Lung microvascular endothelial cell (primary cell): ENCODE measurements around the gene CNTNAP3B. TPM values are rescaled to one million over a fixed set of nuclear protein-coding genes. Genes with fewer than 3 reads are reported as not detected.
A peak's percentile ranks its signal among the peaks of the same experiment; 100 is the strongest.
"Not testable (repeated sequence)": the region's sequence is repeated elsewhere in the genome, so short reads cannot be mapped to it uniquely, and the experiment has no call there.

Experiments
- DNase-seq, 2 donors: peaks; one replicate each; pipeline versions ENCODE4 v3.0.0 to v3.0.0-alpha.2; 2010; ENCODE audit warnings: low read depth in 2 of 2
- total RNA-seq: library from RNA; depleted of rRNA; stranded (reverse); fragments of >200 nt; gene quantifications from 2 replicates; pipeline ENCODE4 v1.2.1, GENCODE V29; 2014

CNTNAP3B gene
- 58.0 and 90.7 TPM in 2 replicates for total RNA-seq

DNA sequence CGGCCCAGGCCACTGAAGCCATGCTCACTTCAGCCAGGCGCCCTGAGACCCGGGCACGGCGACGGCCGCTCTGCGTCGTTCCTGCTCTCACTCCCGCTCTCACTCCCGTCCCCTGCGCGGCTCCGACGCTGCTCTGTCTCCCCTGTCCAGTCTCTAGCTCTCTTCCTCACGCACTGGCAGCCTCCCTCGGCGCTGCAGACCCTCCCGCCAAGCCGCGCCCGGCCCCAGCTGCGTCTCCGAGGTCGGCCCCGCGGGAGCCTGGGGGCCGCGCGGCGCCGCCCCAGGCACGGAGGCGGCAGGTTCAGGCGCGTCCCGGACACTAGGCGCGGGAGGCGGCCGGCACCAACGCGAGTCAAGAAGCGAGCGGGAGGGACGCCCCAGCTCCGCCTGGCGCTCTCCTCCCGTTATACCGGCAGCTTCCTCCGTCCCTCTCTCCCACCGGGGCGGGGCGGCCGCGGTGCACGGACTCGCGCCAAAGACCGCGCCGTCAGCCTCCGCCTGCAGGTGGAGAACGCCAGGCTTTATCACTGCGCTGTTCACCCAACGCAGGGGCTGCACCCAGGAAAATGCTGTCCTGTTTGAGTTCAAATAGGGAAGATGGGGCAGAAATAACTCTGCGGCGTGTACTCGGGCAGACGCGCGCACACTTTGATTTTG lies at the start of gene CNTNAP3B:
Gene CNTNAP3B, minus strand, starts transcription at position 354 of the 657 bp plus-strand sequence. Its CDS starts 332 bp downstream, at position 22.
- DNase-seq = peak; percentile 4 to 6

DNA sequence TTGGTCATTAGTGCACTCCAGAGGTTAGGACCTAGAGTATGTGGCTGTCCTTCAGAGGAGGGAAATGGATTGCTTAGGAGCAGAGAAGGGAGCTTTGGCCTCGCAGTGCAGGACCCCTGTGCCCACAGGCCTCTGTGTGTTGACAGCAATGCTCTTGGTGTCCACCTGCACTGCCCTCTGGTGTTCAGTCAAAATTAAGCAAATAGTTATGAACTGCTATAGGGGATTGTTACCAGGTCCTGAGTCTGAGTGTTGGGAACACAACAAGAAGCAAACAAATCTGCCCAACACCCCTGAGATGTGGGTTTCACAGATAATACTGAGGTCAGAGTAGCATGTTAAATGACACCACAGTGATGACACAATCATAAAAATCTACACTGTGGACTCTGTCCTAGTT lies 31.1 kb upstream of the CNTNAP3B start:
- DNase-seq = peak; percentile 21 to 44

DNA sequence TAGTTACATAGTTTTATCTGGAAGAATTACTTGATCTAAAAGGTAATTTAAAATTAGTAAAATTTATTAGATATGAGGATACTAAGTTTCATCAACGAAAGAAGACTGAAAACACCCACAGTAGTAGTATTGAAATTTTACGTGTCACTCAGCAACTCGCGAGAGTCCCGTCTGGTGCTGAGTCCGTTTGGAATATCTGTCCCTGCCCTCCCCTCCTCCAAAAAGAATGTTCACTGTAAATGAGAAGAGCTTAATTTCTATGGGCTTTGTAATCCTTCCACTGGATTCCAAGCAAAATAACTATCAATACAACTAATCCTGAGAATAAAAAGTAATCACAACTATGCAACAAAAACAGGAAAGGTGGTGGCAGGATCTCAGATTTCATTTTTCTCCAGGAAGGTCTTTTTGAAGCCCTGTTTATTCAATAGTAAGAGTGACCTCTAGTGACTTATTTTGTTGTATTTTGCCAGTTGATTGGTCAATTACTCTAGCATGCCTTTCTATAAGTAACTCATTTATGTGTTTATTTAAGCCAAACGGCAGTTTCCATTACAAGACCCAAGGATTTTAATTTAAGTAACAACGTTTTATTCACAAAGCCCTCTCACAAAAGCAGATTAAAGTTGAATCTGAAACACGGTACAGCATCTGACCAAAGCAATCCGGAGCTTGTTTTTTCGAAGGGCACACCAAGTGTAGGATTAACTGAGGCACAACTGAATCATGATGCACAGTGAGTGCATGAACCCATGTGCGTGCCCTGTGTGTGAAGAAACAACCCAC lies 2.0 kb downstream of the CNTNAP3B start:
- DNase-seq = peak; percentile 61 to 64

DNA sequence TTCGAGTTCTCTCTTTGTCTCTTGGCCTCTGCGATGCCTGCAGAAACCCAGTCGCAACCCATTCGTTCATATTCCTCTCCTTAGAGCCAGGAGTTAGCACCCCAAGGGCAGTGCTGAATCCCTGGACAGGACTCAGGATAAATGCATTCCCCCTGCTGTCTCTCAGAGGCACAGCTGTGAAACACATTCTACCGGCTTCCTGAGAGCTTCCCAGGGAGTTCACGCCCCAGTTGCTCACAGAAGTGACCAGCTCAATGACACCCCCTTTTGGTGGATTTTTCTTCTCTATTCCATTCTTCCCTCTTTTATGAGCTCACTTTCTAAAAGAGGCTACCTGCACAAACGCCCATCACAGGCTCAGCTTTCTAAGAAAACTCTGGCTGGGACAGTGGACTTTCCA lies 8.2 kb downstream of the CNTNAP3B start:
- DNase-seq = peak; percentile 6 to 27

DNA sequence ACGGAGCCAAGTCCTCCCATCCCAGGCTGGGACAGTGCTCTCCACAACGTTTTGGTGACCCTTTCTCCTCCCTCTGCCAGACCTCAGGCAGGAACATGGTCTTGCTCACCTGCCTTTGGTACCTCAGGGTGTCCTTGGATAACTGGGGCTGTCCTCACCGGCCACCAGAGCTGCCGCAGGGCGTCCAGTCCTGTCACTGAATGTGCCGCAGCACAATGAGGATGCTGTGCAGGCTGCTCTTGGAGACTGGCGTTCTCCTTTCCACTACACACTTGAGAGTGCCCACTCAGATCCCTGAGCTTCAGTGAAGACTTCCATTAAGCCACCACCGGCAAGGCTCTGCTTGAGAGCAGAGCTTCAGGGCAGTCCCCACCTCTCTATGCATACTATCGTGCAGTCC lies 33.3 kb downstream of the CNTNAP3B start:
- DNase-seq = not testable (repeated sequence)

GRCh38 chr9:42084559-42084952 lies 44.7 kb downstream of the CNTNAP3B start:
- not testable (repeated sequence) for DNase-seq

DNA sequence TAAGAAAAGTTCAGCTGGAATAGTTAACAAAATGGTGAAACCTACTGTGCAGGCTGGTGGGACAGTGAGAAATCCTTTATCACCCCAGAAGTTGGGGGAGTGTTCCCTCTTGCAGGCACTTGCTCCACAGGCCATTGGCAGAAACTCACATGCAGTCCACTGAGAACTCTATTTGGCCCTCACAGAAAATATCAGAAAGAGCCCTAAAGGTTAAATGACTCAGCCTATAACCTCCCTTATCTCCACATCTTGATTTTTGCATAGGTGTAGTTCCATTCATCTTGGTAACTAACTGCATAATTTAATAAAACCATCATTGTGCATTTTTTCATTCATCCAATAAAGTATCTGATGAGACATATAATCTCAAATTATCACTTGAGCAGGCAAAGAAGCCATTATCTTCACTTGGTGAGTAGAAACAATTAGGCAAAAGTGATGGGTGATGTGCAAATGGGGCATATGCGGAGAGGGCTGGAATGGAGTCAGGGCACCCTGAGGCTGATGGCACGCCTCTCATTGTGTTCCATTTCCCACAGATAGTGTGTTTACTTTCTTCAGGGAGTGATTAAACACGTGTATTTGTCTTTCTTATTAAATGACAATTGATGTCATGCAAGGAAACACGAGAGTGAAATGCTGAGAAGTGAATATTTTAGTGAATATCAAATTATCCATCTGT lies 45.2 kb downstream of the CNTNAP3B start:
- DNase-seq = not testable (repeated sequence)

DNA sequence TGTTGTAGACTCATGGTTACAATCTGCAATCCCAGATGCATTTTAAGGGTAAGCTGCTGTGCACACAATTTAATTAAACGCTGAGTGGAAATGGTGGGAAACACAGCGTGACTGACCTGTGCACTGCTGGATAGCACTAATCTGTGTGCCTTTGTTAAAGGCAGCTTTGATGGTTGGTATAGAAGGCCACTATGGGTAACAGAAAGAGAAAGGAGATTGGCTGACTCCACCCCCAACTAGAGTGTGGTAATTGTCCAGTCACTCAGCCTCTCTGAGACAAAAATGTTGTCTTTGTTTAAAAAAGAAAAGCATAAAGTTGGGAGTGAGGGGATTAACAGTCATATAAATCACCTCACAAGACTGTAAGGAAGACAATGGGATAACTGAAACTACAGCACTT lies 48.9 kb downstream of the CNTNAP3B start:
- peak; percentile 0 to 5 for DNase-seq

GRCh38 chr9:42074868-42075267 lies 54.4 kb downstream of the CNTNAP3B start:
- DNase-seq = not testable (repeated sequence)

DNA sequence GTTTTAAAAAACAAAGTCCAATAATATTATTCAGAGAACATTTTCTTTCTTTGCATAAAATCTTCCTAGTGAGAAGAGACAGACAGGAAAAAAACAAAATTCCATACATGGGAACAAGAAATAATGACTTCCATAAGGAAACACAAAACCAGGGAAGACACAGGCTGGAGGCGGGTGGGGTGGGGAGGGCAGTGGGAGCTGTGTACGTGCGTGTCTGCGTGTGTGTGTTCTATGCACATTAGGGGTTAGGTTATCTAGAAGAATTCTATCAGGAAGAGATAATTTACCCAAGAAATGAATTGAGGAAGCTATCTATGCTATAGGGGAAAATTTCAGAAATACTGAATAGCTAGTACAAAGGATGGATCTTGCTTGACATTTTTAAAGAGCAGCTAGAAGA lies 58.2 kb downstream of the CNTNAP3B start:
- DNase-seq = not testable (repeated sequence)

GRCh38 chr9:42070035-42070799 lies 59.0 kb downstream of the CNTNAP3B start:
- DNase-seq = not testable (repeated sequence)

- DNase-seq = not testable (repeated sequence)
Observed at GRCh38 chr9:42053874-42054273, 75.4 kb downstream of the CNTNAP3B start.

DNA sequence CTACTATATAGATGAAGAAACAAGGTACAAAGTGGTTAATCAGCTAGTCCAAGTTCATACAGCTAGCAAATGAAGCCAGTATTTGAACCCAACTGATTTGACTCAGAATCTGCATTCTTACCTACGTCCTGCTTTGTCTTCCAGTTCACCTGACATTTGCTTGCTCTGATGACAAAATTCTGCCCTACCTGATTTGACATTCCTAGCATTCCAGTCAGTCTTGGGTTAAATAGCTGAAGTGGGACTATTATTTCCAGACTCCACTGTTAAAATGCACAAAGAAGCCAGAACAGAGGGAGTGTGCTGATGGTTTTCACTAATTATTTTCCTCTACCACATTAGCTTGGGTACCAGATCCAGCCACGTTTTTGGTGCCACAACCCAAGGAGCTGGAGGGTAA lies 78.5 kb downstream of the CNTNAP3B start:
- DNase-seq = not testable (repeated sequence)

- not testable (repeated sequence) for DNase-seq
Observed at GRCh38 chr9:42044422-42045010, 84.7 kb downstream of the CNTNAP3B start.

DNA sequence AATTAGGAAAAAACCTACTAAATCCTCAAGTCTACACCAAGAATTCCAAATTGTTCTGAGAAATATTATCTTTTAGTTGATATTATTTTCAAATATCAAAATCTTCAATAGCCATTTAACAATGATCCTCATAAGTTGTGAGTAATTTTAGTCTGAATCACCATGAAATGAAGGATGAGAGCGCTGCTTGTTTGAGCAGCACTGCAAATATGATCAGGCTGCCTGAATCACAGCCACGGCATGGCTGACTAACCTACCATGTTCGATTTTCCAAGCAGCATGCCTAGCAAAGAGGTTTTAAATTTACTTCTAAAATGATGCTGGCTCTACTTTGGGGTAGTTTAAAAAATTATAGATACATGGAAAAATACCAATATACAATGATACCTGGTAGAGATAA lies 95.7 kb downstream of the CNTNAP3B start:
- not testable (repeated sequence) for DNase-seq

- not testable (repeated sequence) for DNase-seq
Observed at GRCh38 chr9:42020639-42021038, 108.6 kb downstream of the CNTNAP3B start.

DNA sequence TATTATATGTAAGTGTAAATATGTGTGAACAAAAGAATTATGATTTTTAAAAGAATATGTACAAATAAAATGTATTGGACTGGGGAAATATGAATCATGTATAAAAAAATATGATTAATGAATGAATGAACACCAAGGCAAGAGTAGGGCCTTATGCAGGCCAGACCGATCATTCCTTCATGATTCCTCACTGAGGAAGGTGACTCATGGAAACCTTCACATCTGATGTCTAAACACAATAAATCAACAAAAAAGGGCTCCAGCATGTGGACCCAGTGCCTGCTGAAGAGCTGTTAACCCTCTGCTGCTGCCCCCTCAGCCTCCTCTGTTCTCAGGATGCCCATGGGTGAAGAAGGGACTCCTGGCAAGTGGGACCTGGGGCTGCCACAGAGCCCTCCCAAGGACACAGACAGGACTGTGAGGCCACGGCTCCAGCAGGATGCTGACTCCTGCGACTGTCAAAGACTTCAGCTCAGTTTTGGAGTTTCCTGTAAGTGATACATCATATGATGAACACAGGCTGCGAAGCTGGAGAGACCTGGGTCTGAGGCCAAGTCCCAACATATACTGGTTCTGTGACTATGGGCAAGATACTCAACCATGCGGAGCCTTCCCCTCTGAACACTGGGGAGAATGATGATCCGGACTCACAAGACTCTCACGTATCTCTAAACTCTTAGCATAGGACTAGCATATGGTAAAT lies 110.9 kb downstream of the CNTNAP3B start:
- peak; percentile 0 to 77 for DNase-seq

GRCh38 chr9:42014317-42014716 lies 114.9 kb downstream of the CNTNAP3B start:
- DNase-seq = not testable (repeated sequence)

DNA sequence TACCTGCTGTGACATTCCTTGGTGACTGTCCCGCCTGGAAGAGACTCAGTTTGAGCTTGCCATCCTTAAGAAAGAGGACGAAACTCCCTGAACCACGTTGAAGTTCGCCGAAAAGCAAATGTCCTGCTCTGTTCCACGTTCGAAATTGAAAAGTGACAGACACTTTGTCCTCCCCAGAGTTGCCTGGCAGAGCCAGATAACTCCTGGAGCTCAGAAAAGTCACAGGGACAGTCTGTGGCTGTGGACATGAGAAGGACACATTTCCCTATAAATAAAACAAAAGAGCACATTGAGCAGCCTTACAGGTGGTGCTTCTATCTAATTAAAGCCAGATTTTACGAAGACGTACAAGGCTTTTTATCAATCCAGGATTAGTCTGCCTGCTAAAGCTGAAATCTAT lies 137.6 kb downstream of the CNTNAP3B start:
- not testable (repeated sequence) for DNase-seq

DNA sequence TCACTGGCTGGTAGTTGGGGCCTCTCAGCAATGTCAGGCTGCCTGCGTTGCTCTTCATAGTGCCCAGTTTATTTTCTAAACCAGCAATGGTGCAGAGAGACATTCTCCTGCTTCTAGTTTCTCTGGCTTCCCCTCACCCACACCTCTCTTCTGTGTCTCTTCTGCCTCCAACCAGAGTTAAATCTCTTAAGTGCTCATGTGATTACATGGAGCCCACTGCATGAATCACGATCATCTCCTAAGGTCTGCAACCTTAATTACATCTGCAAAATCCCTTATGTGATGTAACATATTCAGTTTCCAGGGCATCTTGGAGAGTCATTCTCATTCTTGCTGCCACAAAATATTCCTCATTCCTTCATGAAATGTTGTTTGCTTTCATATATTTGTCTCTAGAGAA lies 149.0 kb downstream of the CNTNAP3B start:
- DNase-seq = not testable (repeated sequence)
